SH-SY5Y (cell line): ENCODE measurements around the gene LSM3.

Experiments used
- GATA2 ChIP-seq: IDR thresholded peaks from 2 replicates; pipeline ENCODE4 v1.6.1; 2011; ENCODE audit warnings: mild to moderate bottlenecking, low read depth, low read length
- GATA3 ChIP-seq: IDR thresholded peaks from 2 replicates; pipeline ENCODE4 v1.6.1; 2011; ENCODE audit warnings: low read depth, mild to moderate bottlenecking, low read length, moderate library complexity

DNA sequence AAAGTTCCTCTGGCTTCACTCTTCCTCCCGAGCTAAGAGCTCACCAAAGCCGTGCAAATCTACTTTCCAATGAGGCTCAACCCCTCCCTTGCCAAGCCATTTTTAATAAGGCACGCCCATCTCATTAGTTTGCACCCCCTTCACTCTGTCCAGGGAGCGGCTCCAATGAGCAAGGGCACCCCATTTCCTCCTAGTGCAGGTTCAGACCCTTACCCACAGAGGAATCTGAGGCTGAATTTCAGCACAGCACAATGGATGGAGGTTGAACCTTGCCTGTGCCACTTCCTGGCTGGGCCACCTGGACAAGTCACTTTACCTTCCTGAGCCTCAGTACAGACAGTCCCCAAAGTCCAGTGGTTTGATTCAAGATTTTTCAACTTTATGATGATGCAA lies 25.7 kb upstream of the LSM3 start:
- no peak for TF ChIP-seq GATA2
- no peak for TF ChIP-seq GATA3
